ENCODE data around the gene SLC46A1. TPM values are rescaled to one million over a fixed set of nuclear protein-coding genes. Genes with fewer than 3 reads are reported as not detected.

Gene SLC46A1
- total and polyA plus RNA-seq, 2 of the 13 experiments (the other 11 are each of a cell fraction or from before 2014, with no cell fraction given): 19.6 to 22.6 TPM

GRCh38 chr17:28370035-28370743 is 35.8 kb downstream of the SLC46A1 start, which contains the start of gene VTN (continued):
- TF ChIP-seq ZSCAN31 (CRISPR knock-in tag; IDR thresholded peaks at IDR 0.05; ENCODE audit: low read depth) (no peak; the same call in 1 of the 2 replicates), FOXK2 (IDR thresholded peaks at IDR 0.05) (peak; percentile 9; the same call in 1 of the 2 replicates), KLF16 (CRISPR knock-in tag; IDR thresholded peaks at IDR 0.05) (peak in 1 of 2 experiments; percentile 79; a peak in 2 of 4 replicates), FOXK1 (CRISPR knock-in tag; IDR thresholded peaks at IDR 0.05; ENCODE audit: borderline replicate concordance, low read depth) (peak; percentile 88), ISL2 (CRISPR knock-in tag; IDR thresholded peaks at IDR 0.05) (peak; percentile 87), MYC (CRISPR knock-in tag; IDR thresholded peaks at IDR 0.05; ENCODE audit: borderline replicate concordance) (peak; percentile 70), RERE (CRISPR knock-in tag; IDR thresholded peaks at IDR 0.05; ENCODE audit: low read depth) (peak; percentile 87), ZNF121 (CRISPR knock-in tag; IDR thresholded peaks at IDR 0.05) (no peak), RFXAP (CRISPR knock-in tag; IDR thresholded peaks at IDR 0.05; ENCODE audit: borderline replicate concordance) (peak; percentile 50; the same call in 1 of the 2 replicates), ZNF33A (CRISPR knock-in tag; IDR thresholded peaks at IDR 0.05; ENCODE audit: borderline replicate concordance) (no peak), ZNF710 (CRISPR knock-in tag; IDR thresholded peaks at IDR 0.05; ENCODE audit: borderline replicate concordance) (peak; percentile 94; the same call in 1 of the 2 replicates), SALL2 (CRISPR knock-in tag; IDR thresholded peaks at IDR 0.05) (peak; percentile 87), SMC3 (IDR thresholded peaks at IDR 0.05; ENCODE audit: low read length) (peak; percentile 41), ZEB1 (IDR thresholded peaks at IDR 0.05; ENCODE audit: insufficient replicate concordance, low read depth) (peak; percentile 85), CSRNP1 (CRISPR knock-in tag; IDR thresholded peaks at IDR 0.05) (peak; percentile 10; the same call in 1 of the 2 replicates), ZBTB46 (CRISPR knock-in tag; IDR thresholded peaks at IDR 0.05; ENCODE audit: borderline replicate concordance) (no peak), SMARCE1 (IDR thresholded peaks at IDR 0.05; ENCODE audit: borderline replicate concordance) (no peak), HNF4A (CRISPR knock-in tag; IDR thresholded peaks at IDR 0.05) (peak; percentile 97)
